ENCODE measurements around the gene TAS2R14. TPM values are rescaled to one million over a fixed set of nuclear protein-coding genes. Genes with fewer than 3 reads are reported as not detected.

Gene TAS2R14, protein sequence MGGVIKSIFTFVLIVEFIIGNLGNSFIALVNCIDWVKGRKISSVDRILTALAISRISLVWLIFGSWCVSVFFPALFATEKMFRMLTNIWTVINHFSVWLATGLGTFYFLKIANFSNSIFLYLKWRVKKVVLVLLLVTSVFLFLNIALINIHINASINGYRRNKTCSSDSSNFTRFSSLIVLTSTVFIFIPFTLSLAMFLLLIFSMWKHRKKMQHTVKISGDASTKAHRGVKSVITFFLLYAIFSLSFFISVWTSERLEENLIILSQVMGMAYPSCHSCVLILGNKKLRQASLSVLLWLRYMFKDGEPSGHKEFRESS
- total RNA-seq (2022), result 2.7 and 3.1 TPM in 2 replicates
- percentile 87 among the genes with signal in this experiment for Bru-seq, nascent RNA
- percentile 95 among the genes with signal in this experiment for BruChase-seq, experiment 1, labeled RNA remaining after a 2-hour chase
- percentile 77 among the genes with signal in this experiment for BruChase-seq, experiment 2, labeled RNA remaining after a 6-hour chase
- long read RNA-seq, partial matches to known transcripts, result 0 of 5 reads
- long read RNA-seq, other reads (novel, unspliced or antisense), result 4 of 5 reads

DNA sequence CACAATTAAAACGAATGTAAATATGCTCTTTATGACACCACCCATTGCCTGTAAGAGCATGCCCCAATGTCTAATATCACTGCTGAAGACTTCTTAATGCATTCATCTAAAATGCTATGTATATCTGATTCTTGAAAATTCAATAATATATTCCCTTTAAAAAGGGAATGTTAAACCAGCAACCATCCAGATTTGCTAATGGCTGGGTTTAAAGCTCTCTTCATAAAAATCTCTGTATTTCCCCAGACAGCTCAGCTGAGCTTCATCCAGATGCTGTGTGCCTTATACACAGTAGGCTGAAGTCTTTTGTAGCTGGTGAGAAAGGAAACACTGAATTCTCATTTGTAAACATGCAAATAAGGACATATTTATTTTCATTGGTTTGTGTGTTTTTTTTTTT, at the start of gene TAS2R14:
TSS of gene TAS2R14 (minus strand) at position 101 of the 400 bp plus-strand sequence. CDS start at position 45, 56 bp downstream.
- Histone ChIP-seq H3K4me3 (ENCODE audit: low read depth, low read length) (no peak within 1 kb of the TSS), H3K4me1 (peaks cover 12% of the 10 kb centered on the region; the same call in 1 of the 2 replicates), H3K9me3 (peaks cover 2% of the 10 kb centered on the region; the same call in 1 of the 2 replicates), H3K36me3 (ENCODE audit: control insufficient read depth, insufficient read depth, low read length) (no peaks in the 10 kb centered on the region), H3K27me3 (replicated peaks; ENCODE audit: control insufficient read depth, insufficient read depth, low read length) (no peaks in the 10 kb centered on the region)
- CTCF ChIA-PET, result no interaction called here
- Mint-ChIP-seq H3K36me3 (ENCODE audit: insufficient read depth, unreplicated experiment) (peaks cover 9% of the 10 kb centered on the region), H3K9me3 (ENCODE audit: unreplicated experiment) (peaks cover 10% of the 10 kb centered on the region), H3K4me3 (ENCODE audit: unreplicated experiment) (no peak within 1 kb of the TSS), H3K27ac (ENCODE audit: unreplicated experiment) (no peak within 1 kb of the TSS), H3K4me1 (ENCODE audit: low read depth, unreplicated experiment) (peaks cover 13% of the 10 kb centered on the region), H3K27me3 (ENCODE audit: insufficient read depth, unreplicated experiment) (no peaks in the 10 kb centered on the region)
- POLR2A ChIA-PET, result no interaction called here
- intact Hi-C loops (cut with micrococcal nuclease; ENCODE audit: unreplicated experiment), result no loop called here
- BruUV-seq (replicated peaks), result no TSS peak
- TF ChIP-seq, protein P1, sequence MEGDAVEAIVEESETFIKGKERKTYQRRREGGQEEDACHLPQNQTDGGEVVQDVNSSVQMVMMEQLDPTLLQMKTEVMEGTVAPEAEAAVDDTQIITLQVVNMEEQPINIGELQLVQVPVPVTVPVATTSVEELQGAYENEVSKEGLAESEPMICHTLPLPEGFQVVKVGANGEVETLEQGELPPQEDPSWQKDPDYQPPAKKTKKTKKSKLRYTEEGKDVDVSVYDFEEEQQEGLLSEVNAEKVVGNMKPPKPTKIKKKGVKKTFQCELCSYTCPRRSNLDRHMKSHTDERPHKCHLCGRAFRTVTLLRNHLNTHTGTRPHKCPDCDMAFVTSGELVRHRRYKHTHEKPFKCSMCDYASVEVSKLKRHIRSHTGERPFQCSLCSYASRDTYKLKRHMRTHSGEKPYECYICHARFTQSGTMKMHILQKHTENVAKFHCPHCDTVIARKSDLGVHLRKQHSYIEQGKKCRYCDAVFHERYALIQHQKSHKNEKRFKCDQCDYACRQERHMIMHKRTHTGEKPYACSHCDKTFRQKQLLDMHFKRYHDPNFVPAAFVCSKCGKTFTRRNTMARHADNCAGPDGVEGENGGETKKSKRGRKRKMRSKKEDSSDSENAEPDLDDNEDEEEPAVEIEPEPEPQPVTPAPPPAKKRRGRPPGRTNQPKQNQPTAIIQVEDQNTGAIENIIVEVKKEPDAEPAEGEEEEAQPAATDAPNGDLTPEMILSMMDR (IDR thresholded peaks at IDR 0.05; ENCODE audit: insufficient read depth in 1 of 2, low read depth in 1 of 2, low read length in 1 of 2, severe bottlenecking in 1 of 2, unreplicated experiment in 1 of 2), result no peak
- DNase-seq, result no peak

DNA sequence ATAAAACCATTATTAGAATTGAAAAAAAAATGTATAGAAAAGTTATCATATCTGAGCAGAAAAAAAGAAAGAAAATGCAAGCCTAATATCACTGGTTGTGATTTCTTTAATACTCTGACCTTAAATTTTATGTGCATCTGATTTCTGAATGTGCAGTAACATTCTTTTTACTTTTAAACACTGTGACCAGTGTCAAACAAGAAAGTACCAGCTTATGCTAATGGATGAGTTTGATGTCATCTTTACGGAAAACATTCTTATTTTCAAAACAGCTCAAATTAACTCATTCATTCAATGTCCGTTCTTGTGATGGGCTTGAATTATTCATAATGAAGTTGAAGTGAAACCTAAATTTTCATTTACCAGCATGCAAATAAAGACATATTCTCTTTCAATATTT, 47.7 kb upstream of the TAS2R14 start, which contains the start of gene TAS2R50:
TSS of gene TAS2R50 (minus strand) at position 101 of the 400 bp plus-strand sequence. CDS start at position 49, 52 bp downstream.
- DNase-seq, result no peak
- TF ChIP-seq, protein P1 (IDR thresholded peaks at IDR 0.05; ENCODE audit: insufficient read depth in 1 of 2, low read depth in 1 of 2, low read length in 1 of 2, severe bottlenecking in 1 of 2, unreplicated experiment in 1 of 2), result no peak
- Mint-ChIP-seq H3K27ac (ENCODE audit: unreplicated experiment) (no peak within 1 kb of the TSS), H3K36me3 (ENCODE audit: insufficient read depth, unreplicated experiment) (peaks cover 6% of the 10 kb centered on the region), H3K9me3 (ENCODE audit: unreplicated experiment) (peaks cover 16% of the 10 kb centered on the region), H3K4me1 (ENCODE audit: low read depth, unreplicated experiment) (no peaks in the 10 kb centered on the region), H3K27me3 (ENCODE audit: insufficient read depth, unreplicated experiment) (no peaks in the 10 kb centered on the region), H3K4me3 (ENCODE audit: unreplicated experiment) (no peak within 1 kb of the TSS)
- no peak within 1 kb of the TSS for H3K4me3 ChIP-seq (ENCODE audit: low read depth, low read length)
- BruUV-seq (replicated peaks), result no TSS peak
- H3K27me3 ChIP-seq (replicated peaks; ENCODE audit: control insufficient read depth, insufficient read depth, low read length), result no peaks in the 10 kb centered on the region
- no peaks in the 10 kb centered on the region for H3K9me3 ChIP-seq
- H3K36me3 ChIP-seq (ENCODE audit: control insufficient read depth, insufficient read depth, low read length), result no peaks in the 10 kb centered on the region
- POLR2A ChIA-PET, result no interaction called here
- no peaks in the 10 kb centered on the region for H3K4me1 ChIP-seq
- intact Hi-C loops (cut with micrococcal nuclease; ENCODE audit: unreplicated experiment), result no loop called here
- CTCF ChIA-PET, result no interaction called here

DNA sequence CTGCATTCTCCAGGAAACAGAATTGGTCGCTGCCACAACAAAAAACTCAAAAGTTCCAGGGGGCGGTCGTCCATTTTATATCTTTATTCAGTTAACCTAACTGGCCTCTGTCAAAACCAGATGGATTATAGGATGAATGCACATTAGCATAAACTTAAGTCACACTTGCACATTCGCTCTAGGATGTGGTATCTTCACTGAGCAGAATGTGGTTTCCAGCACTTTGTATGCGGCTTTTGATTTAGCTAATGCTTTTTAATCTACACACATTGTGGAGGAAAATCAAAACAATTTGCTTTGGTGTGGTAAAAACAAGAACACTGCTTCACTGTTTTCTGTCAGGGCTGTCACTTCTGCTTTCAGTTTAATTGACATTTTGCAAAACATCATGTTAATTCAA, 43.2 kb upstream of the TAS2R14 start:
- H3K27me3 ChIP-seq (replicated peaks; ENCODE audit: control insufficient read depth, insufficient read depth, low read length), result no peaks in the 10 kb centered on the region
- no peak overlapping the region for H3K4me3 ChIP-seq (ENCODE audit: low read depth, low read length)
- no TSS peak for BruUV-seq (replicated peaks)
- H3K4me1 ChIP-seq, result no peaks in the 10 kb centered on the region
- CTCF ChIA-PET, result no interaction called here
- POLR2A ChIA-PET, result no interaction called here
- TF ChIP-seq, protein P1 (IDR thresholded peaks at IDR 0.05; ENCODE audit: insufficient read depth in 1 of 2, low read depth in 1 of 2, low read length in 1 of 2, severe bottlenecking in 1 of 2, unreplicated experiment in 1 of 2), result no peak
- no peak overlapping the region for H3K27ac Mint-ChIP-seq (ENCODE audit: unreplicated experiment)
- intact Hi-C loops (cut with micrococcal nuclease; ENCODE audit: unreplicated experiment), result no loop called here
- DNase-seq, result no peak
- H3K4me1 Mint-ChIP-seq (ENCODE audit: low read depth, unreplicated experiment), result no peaks in the 10 kb centered on the region
- H3K9me3 ChIP-seq, result no peaks in the 10 kb centered on the region
- no peaks in the 10 kb centered on the region for H3K9me3 Mint-ChIP-seq (ENCODE audit: unreplicated experiment)
- peaks cover 6% of the 10 kb centered on the region for H3K36me3 Mint-ChIP-seq (ENCODE audit: insufficient read depth, unreplicated experiment)
- no peak overlapping the region for H3K4me3 Mint-ChIP-seq (ENCODE audit: unreplicated experiment)
- no peaks in the 10 kb centered on the region for H3K36me3 ChIP-seq (ENCODE audit: control insufficient read depth, insufficient read depth, low read length)
- no peaks in the 10 kb centered on the region for H3K27me3 Mint-ChIP-seq (ENCODE audit: insufficient read depth, unreplicated experiment)
